Activated CD4-positive, alpha-beta T cell treated with anti-CD3 and anti-CD28 coated beads, Interleukin-2, amount 50 U/mL, for 24 hours (primary cell): ENCODE data around the gene USP27X.

Source experiments
- DNase-seq, 2 donors: peaks; one replicate each; pipeline ENCODE4 v3.0.0-alpha.2; 2020; ENCODE audit warnings: low read depth in 1 of 2, low spot score in 1 of 2

Gene USP27X

GRCh38 chrX:49880668-49881067 lies 1.4 kb downstream of the USP27X start:
- DNase-seq: no peak

GRCh38 chrX:49884290-49884862 lies 5.1 kb downstream of the USP27X start:
- peak in 1 of 2 donors; percentile 26 for DNase-seq

GRCh38 chrX:49892542-49892941 lies 13.3 kb downstream of the USP27X start:
- no peak for DNase-seq

- no peak for DNase-seq
Observed at GRCh38 chrX:49896951-49897350, 17.7 kb downstream of the USP27X start.

- no peak for DNase-seq
Observed at GRCh38 chrX:49901048-49901447, 21.8 kb downstream of the USP27X start.

- no peak for DNase-seq
Observed at GRCh38 chrX:49910344-49910743, 31.1 kb downstream of the USP27X start.

GRCh38 chrX:49912086-49912485 lies 32.8 kb downstream of the USP27X start:
- DNase-seq: no peak

GRCh38 chrX:49912861-49913260 lies 33.6 kb downstream of the USP27X start:
- no peak for DNase-seq

- peak in 1 of 2 donors; percentile 44 for DNase-seq
Observed at GRCh38 chrX:49915361-49916222, 36.3 kb downstream of the USP27X start.

- peak in 1 of 2 donors; percentile 10 for DNase-seq
Observed at GRCh38 chrX:49919617-49920016, 40.3 kb downstream of the USP27X start.

- no peak for DNase-seq
Observed at GRCh38 chrX:49921109-49921508, 41.8 kb downstream of the USP27X start.

- DNase-seq: peak; percentile 73 to 88
Observed at GRCh38 chrX:49922291-49923241, 43.3 kb downstream of the USP27X start, which contains the start of gene CLCN5. Gene CLCN5, plus strand, starts transcription at chrX:49922596. Its CDS starts 2,703 bp downstream, at chrX:49925299.

GRCh38 chrX:49925176-49925575 lies 45.9 kb downstream of the USP27X start:
- no peak for DNase-seq

- DNase-seq: no peak
Observed at GRCh38 chrX:49930039-49930438, 50.8 kb downstream of the USP27X start.
